ENCODE measurements around the gene CDRT15.

CDRT15 gene

DNA sequence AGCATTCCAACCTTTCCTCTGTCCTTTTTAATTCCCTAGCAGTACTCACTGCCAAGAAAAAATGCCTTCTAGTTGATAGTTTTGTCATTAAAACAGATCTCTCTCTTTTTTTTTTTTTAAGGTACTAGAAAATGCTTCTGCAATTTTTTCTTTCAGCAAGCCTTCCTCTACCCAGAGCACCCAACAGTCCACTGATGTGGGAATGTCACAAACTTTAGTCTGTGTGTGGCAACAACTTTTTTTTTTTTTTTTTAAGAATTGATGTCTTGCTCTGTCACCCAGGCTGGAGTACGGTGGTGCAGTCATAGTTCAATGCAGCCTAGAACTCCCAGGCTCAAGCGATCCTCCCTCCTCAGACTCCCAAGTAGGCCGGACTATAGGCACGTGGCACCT, 34.7 kb downstream of the CDRT15 start:
- DNase-seq (ENCODE audit: extremely low read depth, insufficient read length): no peak
- TF ChIP-seq, protein P1, sequence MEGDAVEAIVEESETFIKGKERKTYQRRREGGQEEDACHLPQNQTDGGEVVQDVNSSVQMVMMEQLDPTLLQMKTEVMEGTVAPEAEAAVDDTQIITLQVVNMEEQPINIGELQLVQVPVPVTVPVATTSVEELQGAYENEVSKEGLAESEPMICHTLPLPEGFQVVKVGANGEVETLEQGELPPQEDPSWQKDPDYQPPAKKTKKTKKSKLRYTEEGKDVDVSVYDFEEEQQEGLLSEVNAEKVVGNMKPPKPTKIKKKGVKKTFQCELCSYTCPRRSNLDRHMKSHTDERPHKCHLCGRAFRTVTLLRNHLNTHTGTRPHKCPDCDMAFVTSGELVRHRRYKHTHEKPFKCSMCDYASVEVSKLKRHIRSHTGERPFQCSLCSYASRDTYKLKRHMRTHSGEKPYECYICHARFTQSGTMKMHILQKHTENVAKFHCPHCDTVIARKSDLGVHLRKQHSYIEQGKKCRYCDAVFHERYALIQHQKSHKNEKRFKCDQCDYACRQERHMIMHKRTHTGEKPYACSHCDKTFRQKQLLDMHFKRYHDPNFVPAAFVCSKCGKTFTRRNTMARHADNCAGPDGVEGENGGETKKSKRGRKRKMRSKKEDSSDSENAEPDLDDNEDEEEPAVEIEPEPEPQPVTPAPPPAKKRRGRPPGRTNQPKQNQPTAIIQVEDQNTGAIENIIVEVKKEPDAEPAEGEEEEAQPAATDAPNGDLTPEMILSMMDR (IDR thresholded peaks at IDR 0.05; ENCODE audit: insufficient read depth, low read length, poor library complexity, severe bottlenecking): no peak
- Histone ChIP-seq H3K27me3 (replicated peaks; ENCODE audit: control insufficient read depth, insufficient read depth, low read length) (no peaks in the 10 kb centered on the region), H3K36me3 (ENCODE audit: control insufficient read depth, insufficient read depth, low read length) (peaks cover 6% of the 10 kb centered on the region), H3K4me3 (replicated peaks; ENCODE audit: low read depth, low read length) (no peak overlapping the region)

DNA sequence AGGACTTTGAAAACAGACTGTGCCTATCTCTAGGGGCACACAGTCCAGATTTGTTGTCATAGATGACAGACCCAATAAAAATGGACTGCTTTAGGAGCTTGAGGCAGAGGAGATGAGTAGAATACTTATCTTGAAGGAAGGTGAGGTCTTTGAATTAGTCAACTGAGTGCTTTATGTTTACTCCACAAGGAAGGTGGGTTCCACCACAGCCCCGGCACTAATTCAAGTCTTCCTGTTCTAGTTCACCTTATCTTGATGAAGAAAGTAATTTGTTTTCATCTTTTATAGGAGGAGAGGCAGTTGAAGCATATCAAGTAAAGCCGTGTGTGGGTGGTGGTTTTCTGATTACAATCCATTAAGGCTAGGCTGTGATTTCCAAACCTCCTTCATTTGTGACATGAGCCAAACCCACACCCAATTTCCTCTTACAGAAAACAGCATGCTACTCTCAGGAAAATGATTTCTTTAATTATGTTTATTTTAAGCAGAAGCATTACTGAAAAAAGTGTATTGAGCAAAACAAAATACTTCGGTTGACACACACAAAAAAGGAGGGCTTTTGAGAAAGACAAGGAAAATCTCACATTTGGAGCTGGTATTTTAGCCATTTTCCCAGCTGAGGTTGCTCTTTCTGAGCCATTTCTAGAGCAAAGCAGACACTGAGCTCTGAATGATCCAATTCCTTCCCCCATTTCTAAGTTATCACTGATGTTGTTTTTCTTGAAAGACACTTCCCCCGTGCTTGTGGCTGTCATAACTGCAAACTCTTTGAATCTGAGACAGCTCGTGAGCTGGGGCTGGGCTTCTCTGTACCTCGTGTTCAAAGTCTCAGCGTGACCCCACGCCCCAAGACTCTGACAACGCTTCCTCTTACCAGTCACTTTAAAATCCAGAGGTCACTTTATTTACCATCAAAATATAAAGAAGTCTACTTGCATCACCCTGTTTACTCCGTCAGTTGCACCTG, 35.4 kb downstream of the CDRT15 start:
- Histone ChIP-seq H3K4me3 (replicated peaks; ENCODE audit: low read depth, low read length) (no peak overlapping the region), H3K36me3 (ENCODE audit: control insufficient read depth, insufficient read depth, low read length) (peaks cover under 1% of the 10 kb centered on the region), H3K27me3 (replicated peaks; ENCODE audit: control insufficient read depth, insufficient read depth, low read length) (no peaks in the 10 kb centered on the region)
- DNase-seq (ENCODE audit: extremely low read depth, insufficient read length): no peak
- TF ChIP-seq, protein P1 (IDR thresholded peaks at IDR 0.05; ENCODE audit: insufficient read depth, low read length, poor library complexity, severe bottlenecking): no peak

DNA sequence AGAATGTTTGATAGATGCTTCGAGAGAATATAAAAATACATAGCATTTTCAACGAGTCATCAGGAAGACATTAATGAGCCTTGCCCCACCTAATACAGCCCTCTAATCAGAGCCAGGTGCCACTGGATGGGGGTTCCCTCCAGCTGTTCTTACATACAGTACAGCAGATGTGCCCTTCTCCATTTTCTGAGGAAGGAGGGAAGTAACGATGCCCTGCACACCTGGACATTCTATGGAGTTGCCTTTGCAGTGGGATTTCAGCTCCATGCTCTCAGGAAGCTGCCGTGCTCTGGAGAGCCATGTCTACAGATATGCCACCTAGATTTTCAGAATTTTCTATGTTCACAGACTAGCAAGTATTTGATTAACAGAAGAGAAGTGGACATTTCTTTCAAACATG, 36.3 kb downstream of the CDRT15 start:
- TF ChIP-seq, protein P1 (IDR thresholded peaks at IDR 0.05; ENCODE audit: insufficient read depth, low read length, poor library complexity, severe bottlenecking): no peak
- Histone ChIP-seq H3K36me3 (ENCODE audit: control insufficient read depth, insufficient read depth, low read length) (no peaks in the 10 kb centered on the region; the same call in none of the 2 replicates), H3K4me3 (replicated peaks; ENCODE audit: low read depth, low read length) (no peak overlapping the region), H3K27me3 (replicated peaks; ENCODE audit: control insufficient read depth, insufficient read depth, low read length) (no peaks in the 10 kb centered on the region)
- no peak for DNase-seq (ENCODE audit: extremely low read depth, insufficient read length)

DNA sequence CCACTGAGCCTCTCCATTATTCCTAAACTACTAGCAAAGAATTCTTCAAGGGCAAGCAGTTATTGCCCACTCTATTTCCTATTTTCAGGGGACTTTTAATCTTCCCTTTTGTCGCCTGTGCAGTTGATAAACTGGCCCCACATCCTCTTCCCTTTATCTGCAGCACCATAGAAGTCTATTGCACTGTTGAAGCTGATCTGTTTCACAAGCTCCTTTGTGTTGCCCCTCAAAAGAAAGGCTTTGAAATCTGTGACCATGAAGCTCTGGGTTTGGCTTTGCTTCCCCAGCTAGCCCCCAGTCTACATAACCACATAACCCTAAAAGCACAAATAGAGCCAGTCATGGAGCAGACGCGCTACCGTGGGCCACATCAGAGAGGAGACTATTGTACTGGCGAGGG, 37.1 kb downstream of the CDRT15 start:
- no peak overlapping the region for H3K4me3 ChIP-seq (replicated peaks; ENCODE audit: low read depth, low read length)
- TF ChIP-seq, protein P1 (IDR thresholded peaks at IDR 0.05; ENCODE audit: insufficient read depth, low read length, poor library complexity, severe bottlenecking): no peak
- no peaks in the 10 kb centered on the region; the same call in none of the 2 replicates for H3K36me3 ChIP-seq (ENCODE audit: control insufficient read depth, insufficient read depth, low read length)
- no peak for DNase-seq (ENCODE audit: extremely low read depth, insufficient read length)
- H3K27me3 ChIP-seq (replicated peaks; ENCODE audit: control insufficient read depth, insufficient read depth, low read length): no peaks in the 10 kb centered on the region

DNA sequence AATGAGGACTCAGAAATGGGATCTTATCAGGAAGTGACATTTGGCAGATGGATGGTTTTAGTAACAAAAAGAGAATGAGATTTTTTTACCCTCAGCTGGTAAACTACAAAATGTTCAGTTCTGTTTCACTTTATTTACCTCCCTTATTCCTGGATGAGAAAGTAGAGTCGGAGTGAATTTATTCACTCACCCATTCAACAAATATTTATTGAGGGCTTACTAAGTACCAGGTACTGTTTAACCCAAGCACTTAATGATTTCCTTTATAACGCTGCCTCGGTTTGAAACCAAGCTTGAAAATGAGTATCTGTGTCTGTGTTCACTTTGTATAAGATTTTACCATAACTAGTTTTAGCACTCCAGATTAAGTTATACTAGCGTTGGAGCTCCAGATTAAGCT, 38.1 kb downstream of the CDRT15 start:
- DNase-seq (ENCODE audit: extremely low read depth, insufficient read length): no peak
- TF ChIP-seq, protein P1 (IDR thresholded peaks at IDR 0.05; ENCODE audit: insufficient read depth, low read length, poor library complexity, severe bottlenecking): no peak

More for the DNA sequence above, 38.1 kb downstream of the CDRT15 start:
- Histone ChIP-seq H3K4me3 (replicated peaks; ENCODE audit: low read depth, low read length) (no peak overlapping the region), H3K27me3 (replicated peaks; ENCODE audit: control insufficient read depth, insufficient read depth, low read length) (no peaks in the 10 kb centered on the region), H3K36me3 (ENCODE audit: control insufficient read depth, insufficient read depth, low read length) (no peaks in the 10 kb centered on the region; the same call in none of the 2 replicates)
